K562 (cell line): Measurements from ENCODE around the gene PSAP. TPM values are rescaled to one million over a fixed set of nuclear protein-coding genes. Genes with fewer than 3 reads are reported as not detected.

Source experiments
- BMI1 ChIP-seq: fragments of 150-350 bp; IDR thresholded peaks from 2 replicates; pipeline ENCODE4 v1.6.1; 2014; ENCODE audit warnings: low read length
- HDAC3 ChIP-seq: fragments of 450-650 bp; IDR thresholded peaks from 2 replicates; pipeline ENCODE4 v1.6.1; 2018; ENCODE audit warnings: borderline replicate concordance, mild to moderate bottlenecking, moderate library complexity; ENCODE audit not compliant: partially characterized antibody
- HMGN3 ChIP-seq: IDR thresholded peaks from 2 replicates; pipeline ENCODE4 v1.6.1; 2011; ENCODE audit warnings: borderline replicate concordance, low read depth, mild to moderate bottlenecking, mixed read lengths, low read length; ENCODE audit not compliant: insufficient read length; ENCODE audit errors: extremely low read depth
- MAFK ChIP-seq: IDR thresholded peaks from 2 replicates; pipeline ENCODE4 v1.6.1; 2011; ENCODE audit warnings: low read length, improper control_type of control experiment
- POLR2AphosphoS2 ChIP-seq: IDR thresholded peaks from 2 replicates; pipeline ENCODE4 v1.6.1; 2012; ENCODE audit warnings: low read length, improper control_type of control experiment
- POLR2H ChIP-seq: IDR thresholded peaks from 2 replicates; pipeline ENCODE4 v1.6.1; 2016; ENCODE audit warnings: missing genetic modification characterization, low read depth, mild to moderate bottlenecking, control low read depth, missing compliant biosample characterization, moderate library complexity
- PRMT5 ChIP-seq: sonication (generic); formaldehyde crosslinking; IDR thresholded peaks from 2 replicates; pipeline ENCODE4 v1.5.0; 2020; ENCODE audit warnings: missing genetic modification reagents
- PTRF ChIP-seq: fragments of 450-650 bp; IDR thresholded peaks from 2 replicates; pipeline ENCODE4 v1.6.1; 2016; ENCODE audit warnings: mild to moderate bottlenecking, missing genetic modification characterization, missing compliant biosample characterization
- SMAD3 ChIP-seq: fragments of 450-650 bp; formaldehyde crosslinking; conservative IDR thresholded peaks from 2 replicates; pipeline ENCODE4 v1.4.0; 2020; ENCODE audit warnings: mild to moderate bottlenecking
- SMARCB1 ChIP-seq: IDR thresholded peaks from 2 replicates; pipeline ENCODE4 v1.6.1; 2011; ENCODE audit warnings: improper control_type of control experiment, low read depth; ENCODE audit not compliant: insufficient read length
- SRSF3 ChIP-seq: fragments of 200-400 bp; formaldehyde crosslinking; IDR thresholded peaks from 2 replicates; pipeline ENCODE4 v1.6.1; 2016; ENCODE audit warnings: mild to moderate bottlenecking, low read length, moderate library complexity; ENCODE audit not compliant: insufficient read depth
- STAT6 ChIP-seq: sonication (generic); formaldehyde crosslinking; IDR thresholded peaks from 2 replicates; pipeline ENCODE4 v1.8.1; 2023; ENCODE audit warnings: mild to moderate bottlenecking, missing genetic modification reagents
- TCF3 ChIP-seq: sonication (generic); formaldehyde crosslinking; IDR thresholded peaks from 2 replicates; pipeline ENCODE4 v1.4.0; 2020; ENCODE audit warnings: mild to moderate bottlenecking, missing genetic modification reagents
- ZBTB43 ChIP-seq: sonication (generic); formaldehyde crosslinking; IDR thresholded peaks from 2 replicates; pipeline ENCODE4 v1.8.0; 2023; ENCODE audit warnings: mild to moderate bottlenecking, missing genetic modification reagents
- ZNF24 ChIP-seq: fragments of 450-650 bp; IDR thresholded peaks from 2 replicates; pipeline ENCODE4 v1.6.1; 2016
- ZNF282 ChIP-seq: sonication (generic); formaldehyde crosslinking; IDR thresholded peaks from 2 replicates; pipeline ENCODE4 v1.8.1; 2023; ENCODE audit warnings: missing genetic modification reagents
- ZNF347 ChIP-seq: fragments of 450-650 bp; formaldehyde crosslinking; IDR thresholded peaks from 2 replicates; pipeline ENCODE4 v1.4.0; 2020; ENCODE audit warnings: low read depth, mild to moderate bottlenecking, moderate library complexity
- polyA plus RNA-seq, 8 experiments: library from polyadenylated mRNA; depleted of rRNA in 4 of 8; stranded (reverse) in 5 of 8; unstranded in 3 of 8; fragments of >200 nt; fragmentation: Nextera tagmentation in 2 of 8; fragmentation: Illumina TruSeq in 1 of 8; extraction: Ambion mirVana in 2 of 8; extraction: Trizol in 1 of 8; gene quantifications; 2 replicates each; pipeline versions ENCODE4 v1.2.1 to v1.2.3, GENCODE V29; 2011 to 2014; ENCODE audit warnings: inconsistent platforms in 1 of 8, missing spikeins in 1 of 8
- total RNA-seq, 7 experiments: library from RNA; depleted of rRNA in 6 of 7; stranded (reverse); fragments of >200 nt in 6 of 7; fragmentation: Illumina TruSeq in 2 of 7; extraction: Trizol in 2 of 7; gene quantifications; 2 replicates each; pipeline versions ENCODE4 v1.2.1 to v1.2.3, GENCODE V29; 2011 to 2021; ENCODE audit warnings: low replicate concordance in 1 of 7
- TF ChIP-seq, protein P1 (sequence below): fragments of 450-650 bp; IDR thresholded peaks from 2 replicates; pipeline ENCODE4 v1.6.1; 2016; ENCODE audit warnings: antibody characterized with exemption
- TF ChIP-seq, protein P2 (sequence below): fragments of 200-800 bp; sonication (Bioruptor generic); IDR thresholded peaks from 2 replicates; pipeline ENCODE4 v1.6.1; 2017; ENCODE audit warnings: missing genetic modification characterization, missing compliant biosample characterization
- TF ChIP-seq, protein P3 (sequence below): sonication (generic); formaldehyde crosslinking; IDR thresholded peaks from 2 replicates; pipeline ENCODE4 v1.8.1; 2023; ENCODE audit warnings: mild to moderate bottlenecking, missing genetic modification reagents

PSAP gene
- total and polyA plus RNA-seq, 9 of the 15 experiments (the other 6 are each of a cell fraction or from before 2014, with no cell fraction given): 245 to 700 (median 429) TPM

GRCh38 chr10:71797533-71798307 lies 53.3 kb downstream of the PSAP start (continued):
- TF ChIP-seq ZNF24 (no peak), MAFK (no peak), TCF3 (CRISPR knock-in tag) (peak; percentile 98), SMARCB1 (no peak), SRSF3 (no peak), ZNF347 (CRISPR knock-in tag) (no peak), ZNF282 (CRISPR knock-in tag) (no peak), HDAC3 (no peak), PRMT5 (CRISPR knock-in tag) (no peak), ZBTB43 (CRISPR knock-in tag) (no peak), STAT6 (CRISPR knock-in tag) (no peak), BMI1 (no peak), SMAD3 (no peak), HMGN3 (peak; percentile 61), PTRF (no peak), POLR2AphosphoS2 (no peak), POLR2H (tag) (no peak)
- TF ChIP-seq, protein P1, sequence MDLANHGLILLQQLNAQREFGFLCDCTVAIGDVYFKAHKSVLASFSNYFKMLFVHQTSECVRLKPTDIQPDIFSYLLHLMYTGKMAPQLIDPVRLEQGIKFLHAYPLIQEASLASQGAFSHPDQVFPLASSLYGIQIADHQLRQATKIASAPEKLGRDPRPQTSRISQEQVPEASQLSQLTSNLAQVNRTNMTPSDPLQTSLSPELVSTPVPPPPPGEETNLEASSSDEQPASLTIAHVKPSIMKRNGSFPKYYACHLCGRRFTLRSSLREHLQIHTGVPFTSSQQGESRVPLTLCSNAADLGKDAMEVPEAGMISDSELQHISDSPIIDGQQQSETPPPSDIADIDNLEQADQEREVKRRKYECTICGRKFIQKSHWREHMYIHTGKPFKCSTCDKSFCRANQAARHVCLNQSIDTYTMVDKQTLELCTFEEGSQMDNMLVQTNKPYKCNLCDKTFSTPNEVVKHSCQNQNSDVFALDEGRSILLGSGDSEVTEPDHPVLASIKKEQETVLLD: no peak; the same call in 1 of the 2 replicates
- TF ChIP-seq, protein P2, sequence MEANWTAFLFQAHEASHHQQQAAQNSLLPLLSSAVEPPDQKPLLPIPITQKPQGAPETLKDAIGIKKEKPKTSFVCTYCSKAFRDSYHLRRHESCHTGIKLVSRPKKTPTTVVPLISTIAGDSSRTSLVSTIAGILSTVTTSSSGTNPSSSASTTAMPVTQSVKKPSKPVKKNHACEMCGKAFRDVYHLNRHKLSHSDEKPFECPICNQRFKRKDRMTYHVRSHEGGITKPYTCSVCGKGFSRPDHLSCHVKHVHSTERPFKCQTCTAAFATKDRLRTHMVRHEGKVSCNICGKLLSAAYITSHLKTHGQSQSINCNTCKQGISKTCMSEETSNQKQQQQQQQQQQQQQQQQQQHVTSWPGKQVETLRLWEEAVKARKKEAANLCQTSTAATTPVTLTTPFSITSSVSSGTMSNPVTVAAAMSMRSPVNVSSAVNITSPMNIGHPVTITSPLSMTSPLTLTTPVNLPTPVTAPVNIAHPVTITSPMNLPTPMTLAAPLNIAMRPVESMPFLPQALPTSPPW (CRISPR knock-in tag): peak; percentile 69
- TF ChIP-seq, protein P3, sequence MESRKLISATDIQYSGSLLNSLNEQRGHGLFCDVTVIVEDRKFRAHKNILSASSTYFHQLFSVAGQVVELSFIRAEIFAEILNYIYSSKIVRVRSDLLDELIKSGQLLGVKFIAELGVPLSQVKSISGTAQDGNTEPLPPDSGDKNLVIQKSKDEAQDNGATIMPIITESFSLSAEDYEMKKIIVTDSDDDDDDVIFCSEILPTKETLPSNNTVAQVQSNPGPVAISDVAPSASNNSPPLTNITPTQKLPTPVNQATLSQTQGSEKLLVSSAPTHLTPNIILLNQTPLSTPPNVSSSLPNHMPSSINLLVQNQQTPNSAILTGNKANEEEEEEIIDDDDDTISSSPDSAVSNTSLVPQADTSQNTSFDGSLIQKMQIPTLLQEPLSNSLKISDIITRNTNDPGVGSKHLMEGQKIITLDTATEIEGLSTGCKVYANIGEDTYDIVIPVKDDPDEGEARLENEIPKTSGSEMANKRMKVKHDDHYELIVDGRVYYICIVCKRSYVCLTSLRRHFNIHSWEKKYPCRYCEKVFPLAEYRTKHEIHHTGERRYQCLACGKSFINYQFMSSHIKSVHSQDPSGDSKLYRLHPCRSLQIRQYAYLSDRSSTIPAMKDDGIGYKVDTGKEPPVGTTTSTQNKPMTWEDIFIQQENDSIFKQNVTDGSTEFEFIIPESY (CRISPR knock-in tag): no peak
